HG03103 (cell line): ENCODE data around the gene NEURL2.
A peak's percentile ranks its signal among the peaks of the same experiment; 100 is the strongest.
"Not testable (repeated sequence)": the region's sequence is repeated elsewhere in the genome, so short reads cannot be mapped to it uniquely, and the experiment has no call there.

Source experiments
- ATAC-seq: cut with Tn5 transposase; IDR thresholded peaks from one replicate; pipeline ENCODE4 v1.9.1; 2021; ENCODE audit warnings: low read depth; ENCODE audit not compliant: unreplicated experiment

Gene NEURL2

GRCh38 chr20:45890985-45891983, at the start of gene NEURL2, which contains the start of gene CTSA:
NEURL2 (minus strand) TSS chr20:45891208; CDS start chr20:45890991, 217 bp downstream.
CTSA (plus strand) TSS chr20:45891335; CDS start chr20:45891569, 234 bp downstream.
- ATAC-seq: peak; percentile 72

DNA sequence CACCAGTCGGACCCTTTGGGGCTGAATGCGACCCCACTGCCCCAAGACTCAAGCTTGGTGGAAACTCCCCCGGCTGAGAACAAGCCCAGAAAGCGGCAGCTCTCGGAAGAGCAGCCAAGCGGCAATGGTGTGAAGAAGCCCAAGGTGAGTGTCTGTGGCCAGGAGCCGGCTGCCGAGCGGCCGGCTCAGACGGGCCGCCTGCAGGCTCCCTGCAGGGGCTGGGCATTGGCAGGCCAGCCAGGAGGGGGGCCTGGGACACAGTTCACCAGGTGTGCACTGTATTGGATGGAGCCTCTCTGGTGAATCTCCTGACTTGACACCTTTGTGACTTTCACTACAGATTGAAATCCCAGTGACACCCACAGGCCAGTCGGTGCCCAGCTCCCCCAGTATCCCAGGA, 49.5 kb upstream of the NEURL2 start:
- ATAC-seq: no peak

GRCh38 chr20:45940053-45940452, 49.0 kb upstream of the NEURL2 start:
- no peak for ATAC-seq

- ATAC-seq: no peak
Observed at GRCh38 chr20:45938727-45939438, 47.9 kb upstream of the NEURL2 start.

DNA sequence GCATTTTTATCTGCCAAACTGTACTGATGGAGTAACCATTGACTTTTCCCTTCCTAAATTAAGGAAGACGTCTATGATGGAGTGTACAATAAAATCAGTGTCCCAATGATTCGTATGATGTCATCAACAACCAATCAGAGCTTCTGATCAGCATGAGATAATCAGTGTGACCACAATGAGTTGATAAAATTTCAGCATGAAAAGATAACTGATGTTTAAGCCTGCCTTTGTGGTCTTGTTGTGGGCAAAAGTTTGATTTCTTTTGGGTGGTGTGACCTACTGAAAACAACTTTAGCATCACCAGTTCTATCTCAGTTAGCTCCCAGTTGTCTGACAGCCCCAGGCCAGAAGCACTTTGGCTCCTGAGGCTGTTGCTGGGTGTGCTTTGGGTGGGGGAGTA, 46.8 kb upstream of the NEURL2 start:
- no peak for ATAC-seq

DNA sequence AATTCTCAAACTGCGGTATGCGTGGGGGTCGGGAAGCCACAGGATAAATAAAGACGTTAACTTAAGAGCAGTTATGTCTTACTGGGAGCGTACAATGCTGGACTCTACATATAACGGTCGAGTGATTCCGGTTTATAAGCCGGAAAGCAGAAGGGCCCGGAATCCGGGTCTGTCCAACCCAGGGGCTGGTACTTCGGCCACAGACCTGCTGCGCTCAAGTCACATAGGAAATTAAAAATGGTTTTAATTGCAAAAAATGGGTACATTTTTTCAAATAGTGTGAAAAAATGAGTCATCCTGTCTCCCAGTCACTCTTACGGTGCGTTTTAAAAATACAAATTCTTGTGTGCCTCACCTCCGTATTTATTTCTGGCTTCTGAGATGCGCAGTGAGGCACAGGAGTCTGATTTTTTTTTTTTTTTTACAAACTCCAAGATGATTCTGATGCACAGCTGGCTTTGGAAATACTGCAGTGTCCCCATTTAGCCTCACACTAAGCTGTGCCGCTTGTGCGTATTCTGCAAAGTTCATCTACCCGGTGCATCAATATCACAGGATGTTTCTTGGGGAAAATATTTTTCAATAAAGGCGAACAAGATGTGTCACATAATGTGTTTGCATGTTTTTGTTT, 44.5 kb upstream of the NEURL2 start:
- no peak for ATAC-seq

- peak; percentile 74 for ATAC-seq
Observed at GRCh38 chr20:45934586-45935415, 43.8 kb upstream of the NEURL2 start, which contains the start of gene PCIF1. PCIF1 (plus strand) TSS chr20:45934683; CDS start chr20:45939000, 4,317 bp downstream.

DNA sequence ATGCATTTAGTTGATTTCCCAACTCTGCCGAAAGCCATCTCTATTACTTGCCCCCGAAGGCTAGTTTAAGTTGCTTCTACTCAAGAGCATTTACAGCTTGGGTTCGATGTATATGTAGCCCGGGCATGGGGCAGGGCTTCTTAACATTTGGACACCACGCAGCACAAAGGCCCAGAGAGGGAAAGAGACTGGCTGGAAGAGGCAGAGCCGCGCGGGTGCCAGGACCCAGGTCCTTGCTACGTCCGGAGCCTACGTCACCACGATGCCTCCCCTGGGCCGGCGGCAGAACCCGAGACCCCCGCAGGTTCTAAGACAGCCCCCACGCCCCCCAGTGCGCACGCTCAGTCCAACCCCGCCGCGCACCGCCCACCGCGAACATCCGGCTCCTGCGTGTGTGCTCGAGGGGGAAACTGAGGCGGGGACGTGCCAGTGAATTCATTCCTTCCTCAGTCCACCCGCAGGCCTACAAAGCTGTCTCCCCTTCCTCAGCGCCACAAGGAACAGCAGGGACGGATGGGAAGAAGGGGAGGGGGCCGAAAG, 43.1 kb upstream of the NEURL2 start:
- peak; percentile 8 for ATAC-seq

GRCh38 chr20:45933266-45934045, 42.4 kb upstream of the NEURL2 start:
- no peak for ATAC-seq

DNA sequence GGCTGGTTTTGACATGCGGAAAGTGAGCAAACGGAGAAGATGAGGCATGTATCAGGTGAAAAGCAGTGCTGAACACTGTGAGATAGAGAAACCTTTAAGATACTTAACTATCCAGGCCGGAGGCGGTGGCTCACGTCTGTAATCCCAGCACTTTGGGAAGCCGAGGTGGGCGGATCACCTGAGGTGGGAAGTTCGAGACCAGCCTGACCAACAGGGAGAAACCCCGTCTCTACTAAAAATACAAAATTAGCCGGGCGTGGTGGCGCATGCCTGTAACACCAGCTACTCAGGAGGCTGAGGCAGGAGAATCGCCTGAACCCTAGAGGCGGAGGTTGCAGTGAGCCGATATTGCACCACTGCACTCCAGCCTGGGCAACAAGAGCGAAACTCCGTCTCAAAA, 40.7 kb upstream of the NEURL2 start:
- not testable (repeated sequence) for ATAC-seq

DNA sequence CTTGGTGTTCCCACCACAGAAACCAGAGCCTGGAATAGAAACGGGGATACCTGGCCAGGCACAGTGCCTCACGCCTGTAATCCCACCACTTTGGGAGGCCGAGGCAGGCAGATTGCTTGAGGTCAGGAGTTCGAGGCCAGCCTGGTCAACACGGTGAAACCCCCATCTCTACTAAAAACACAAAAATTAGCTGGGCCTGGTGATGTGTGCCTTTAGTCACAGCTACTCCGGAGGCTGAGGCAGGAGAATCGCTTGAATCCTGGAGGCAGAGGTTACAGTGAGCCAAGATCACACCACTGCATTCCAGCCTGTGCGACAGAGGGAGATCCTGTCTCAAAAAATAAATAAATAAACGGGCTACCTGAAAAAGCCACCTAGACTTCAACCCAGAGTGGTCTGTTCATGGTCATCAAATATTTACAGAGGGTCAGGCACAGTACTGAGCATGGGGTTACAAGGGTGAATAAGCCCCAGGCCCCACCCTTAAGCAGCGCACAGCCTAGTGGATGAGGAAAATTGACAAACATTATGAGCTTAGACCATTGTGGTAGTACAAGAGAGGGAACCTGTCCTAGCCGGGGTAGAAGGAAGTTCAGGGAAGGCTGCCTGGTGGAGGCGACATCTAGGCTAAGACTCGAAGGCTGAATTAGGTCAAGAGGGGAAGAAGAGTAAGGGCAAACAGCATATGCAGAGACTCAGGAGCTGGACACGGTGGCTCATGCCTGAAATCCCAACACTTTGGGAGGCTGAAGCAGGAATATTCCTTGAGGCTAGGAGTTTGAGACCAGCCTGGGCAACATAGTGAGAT, 36.3 kb upstream of the NEURL2 start:
- ATAC-seq: no peak

- ATAC-seq: no peak
Observed at GRCh38 chr20:45926731-45927070, 35.7 kb upstream of the NEURL2 start.

- no peak for ATAC-seq
Observed at GRCh38 chr20:45925821-45926506, 35.0 kb upstream of the NEURL2 start.

GRCh38 chr20:45924391-45925261, 33.6 kb upstream of the NEURL2 start:
- no peak for ATAC-seq

DNA sequence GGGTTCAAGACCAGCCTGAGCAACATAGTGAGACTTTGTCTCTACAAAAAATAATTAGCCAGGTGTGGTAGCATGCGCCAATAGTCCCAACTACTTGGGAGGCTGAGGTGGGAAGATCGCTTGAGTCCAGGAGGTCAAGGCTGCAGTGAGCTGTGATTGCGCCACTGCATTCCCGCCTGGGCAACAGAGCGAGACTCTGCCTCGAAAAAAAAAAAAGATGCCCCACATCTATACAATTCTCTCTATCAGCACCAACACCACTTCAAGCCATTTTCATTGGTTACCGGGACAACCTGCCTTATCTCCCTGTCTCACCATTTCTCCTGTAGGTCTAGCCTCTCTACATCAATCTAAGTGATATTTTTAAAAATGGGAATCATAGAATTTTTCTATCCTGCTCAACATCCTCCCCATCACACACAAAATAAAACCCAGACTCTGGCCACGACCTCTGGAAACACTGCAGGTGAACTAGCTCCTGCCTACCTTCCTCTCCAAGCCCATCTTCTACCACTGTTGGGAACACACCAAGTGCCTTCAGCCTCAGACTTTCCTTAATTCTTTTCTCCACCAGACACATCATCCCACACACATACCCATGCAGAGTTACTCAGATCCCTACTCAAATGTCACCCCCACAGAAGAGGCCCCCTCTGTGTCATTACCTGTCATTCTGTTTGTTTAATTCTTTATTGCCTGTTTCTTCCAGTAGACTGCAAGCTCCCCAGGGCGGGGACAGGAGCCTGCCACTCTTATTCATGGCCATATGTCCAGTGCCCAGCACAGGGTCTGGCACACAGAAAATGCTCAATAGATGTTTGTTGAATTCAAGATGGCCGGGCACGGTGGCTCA, 30.6 kb upstream of the NEURL2 start:
- ATAC-seq: no peak
